Rectal smooth muscle tissue (tissue), 1 donor: ENCODE data around the gene DDOST.

Source experiments
- H3K27ac ChIP-seq: one replicate; pipeline ENCODE4 v1.7.0; 2013; ENCODE audit warnings: low read depth, low read length, inconsistent platforms
- H3K27me3 ChIP-seq: one replicate; pipeline ENCODE4 v1.7.0; 2013; ENCODE audit warnings: low read length; ENCODE audit not compliant: control insufficient read depth, insufficient read depth
- H3K36me3 ChIP-seq: one replicate; pipeline ENCODE4 v1.7.0; 2013; ENCODE audit warnings: low read length; ENCODE audit not compliant: control insufficient read depth, insufficient read depth
- H3K4me1 ChIP-seq: one replicate; pipeline ENCODE4 v1.7.0; 2013; ENCODE audit warnings: low read length; ENCODE audit not compliant: control insufficient read depth, insufficient read depth
- H3K4me3 ChIP-seq: one replicate; pipeline ENCODE4 v1.7.0; 2013; ENCODE audit warnings: low read length
- H3K9ac ChIP-seq: one replicate; pipeline ENCODE4 v1.7.0; 2013; ENCODE audit warnings: low read length

The DDOST gene

GRCh38 chr1:20626524-20626923 lies 34.6 kb downstream of the DDOST start:
- no peaks in the 10 kb centered on the region for H3K36me3 ChIP-seq
- H3K4me3 ChIP-seq = no peak overlapping the region
- no peak overlapping the region for H3K27ac ChIP-seq
- no peaks in the 10 kb centered on the region for H3K27me3 ChIP-seq
- no peak overlapping the region for H3K9ac ChIP-seq
- no peaks in the 10 kb centered on the region for H3K4me1 ChIP-seq

GRCh38 chr1:20626098-20626427 lies 35.1 kb downstream of the DDOST start:
- H3K4me1 ChIP-seq = no peaks in the 10 kb centered on the region
- no peaks in the 10 kb centered on the region for H3K27me3 ChIP-seq
- H3K27ac ChIP-seq = no peak overlapping the region
- H3K9ac ChIP-seq = no peak overlapping the region
- H3K4me3 ChIP-seq = no peak overlapping the region
- H3K36me3 ChIP-seq = no peaks in the 10 kb centered on the region

GRCh38 chr1:20625176-20626097 lies 35.7 kb downstream of the DDOST start:
- no peak overlapping the region for H3K4me3 ChIP-seq
- no peak overlapping the region for H3K27ac ChIP-seq
- no peaks in the 10 kb centered on the region for H3K36me3 ChIP-seq
- H3K4me1 ChIP-seq = no peaks in the 10 kb centered on the region
- H3K27me3 ChIP-seq = no peaks in the 10 kb centered on the region
- no peak overlapping the region for H3K9ac ChIP-seq

GRCh38 chr1:20624709-20625108 lies 36.5 kb downstream of the DDOST start:
- no peak overlapping the region for H3K27ac ChIP-seq
- no peak overlapping the region for H3K9ac ChIP-seq
- H3K27me3 ChIP-seq = no peaks in the 10 kb centered on the region
- no peak overlapping the region for H3K4me3 ChIP-seq
- H3K4me1 ChIP-seq = no peaks in the 10 kb centered on the region
- H3K36me3 ChIP-seq = no peaks in the 10 kb centered on the region

GRCh38 chr1:20621012-20621411 lies 40.2 kb downstream of the DDOST start:
- Histone ChIP-seq H3K27ac (no peak overlapping the region), H3K36me3 (no peaks in the 10 kb centered on the region), H3K9ac (no peak overlapping the region), H3K4me1 (no peaks in the 10 kb centered on the region), H3K27me3 (no peaks in the 10 kb centered on the region), H3K4me3 (no peak overlapping the region)

- H3K4me1 ChIP-seq = no peaks in the 10 kb centered on the region
- no peak overlapping the region for H3K27ac ChIP-seq
- no peak overlapping the region for H3K9ac ChIP-seq
Measured at GRCh38 chr1:20619999-20620398, 41.2 kb downstream of the DDOST start.

GRCh38 chr1:20618550-20618949 lies 42.6 kb downstream of the DDOST start:
- H3K4me1 ChIP-seq = peaks cover 1% of the 10 kb centered on the region
- H3K27ac ChIP-seq = no peak overlapping the region
- H3K9ac ChIP-seq = no peak overlapping the region
- H3K36me3 ChIP-seq = no peaks in the 10 kb centered on the region
- no peak overlapping the region for H3K4me3 ChIP-seq
- no peaks in the 10 kb centered on the region for H3K27me3 ChIP-seq

More at GRCh38 chr1:20619999-20620398, 41.2 kb downstream of the DDOST start:
- Histone ChIP-seq H3K27me3 (no peaks in the 10 kb centered on the region), H3K4me3 (no peak overlapping the region), H3K36me3 (no peaks in the 10 kb centered on the region)

- H3K4me1 ChIP-seq = peaks cover 3% of the 10 kb centered on the region
- no peak overlapping the region for H3K9ac ChIP-seq
- no peak overlapping the region for H3K4me3 ChIP-seq
- H3K27ac ChIP-seq = peak overlapping the region; percentile 30
- no peaks in the 10 kb centered on the region for H3K27me3 ChIP-seq
- no peaks in the 10 kb centered on the region for H3K36me3 ChIP-seq
Measured at GRCh38 chr1:20616847-20617487, 44.2 kb downstream of the DDOST start.

- H3K4me1 ChIP-seq = peaks cover 3% of the 10 kb centered on the region
- no peaks in the 10 kb centered on the region for H3K27me3 ChIP-seq
- H3K27ac ChIP-seq = peak overlapping the region; percentile 30
- H3K36me3 ChIP-seq = no peaks in the 10 kb centered on the region
- H3K9ac ChIP-seq = no peak overlapping the region
- no peak overlapping the region for H3K4me3 ChIP-seq
Measured at GRCh38 chr1:20615946-20616846, 45.0 kb downstream of the DDOST start.

- peak overlapping the region; percentile 46 for H3K27ac ChIP-seq
- H3K36me3 ChIP-seq = no peaks in the 10 kb centered on the region
- H3K4me1 ChIP-seq = peaks cover 3% of the 10 kb centered on the region
- no peak overlapping the region for H3K4me3 ChIP-seq
- H3K27me3 ChIP-seq = no peaks in the 10 kb centered on the region
- H3K9ac ChIP-seq = no peak overlapping the region
Measured at GRCh38 chr1:20614131-20614579, 47.0 kb downstream of the DDOST start.

GRCh38 chr1:20612221-20612746 lies 48.9 kb downstream of the DDOST start:
- Histone ChIP-seq H3K27ac (no peak overlapping the region), H3K4me3 (no peak overlapping the region), H3K27me3 (no peaks in the 10 kb centered on the region), H3K36me3 (no peaks in the 10 kb centered on the region), H3K4me1 (peaks cover 3% of the 10 kb centered on the region), H3K9ac (no peak overlapping the region)

- no peak overlapping the region for H3K9ac ChIP-seq
- no peaks in the 10 kb centered on the region for H3K27me3 ChIP-seq
- peaks cover 3% of the 10 kb centered on the region for H3K4me1 ChIP-seq
- H3K36me3 ChIP-seq = no peaks in the 10 kb centered on the region
- H3K27ac ChIP-seq = no peak overlapping the region
- H3K4me3 ChIP-seq = no peak overlapping the region
Measured at GRCh38 chr1:20611652-20612051, 49.5 kb downstream of the DDOST start.
